K562 (cell line): ENCODE results near the gene CHAD. TPM values are rescaled to one million over a fixed set of nuclear protein-coding genes. Genes with fewer than 3 reads are reported as not detected.
A peak's percentile ranks its signal among the peaks of the same experiment; 100 is the strongest.

Experiments
- ATAC-seq: fragments of 200-7000 bp; cut with Tn5 transposase; 3 replicates; pipeline ENCODE4 v1.9.1; 2020; ENCODE audit warnings: moderate library complexity
- BruUV-seq: library from RNA; stranded (reverse); fragments of 400-500 nt; replicated peaks from 2 replicates; lab custom pipeline; 2021; lab: Mats Ljungman, UMichigan
- CTCF ChIA-PET: fragments of 300-600 bp; formaldehyde crosslinking; extraction: SDS; loops from one replicate; lab custom pipeline; 2021; ENCODE audit warnings: low intra/inter-chr PET ratio; lab: Yijun Ruan, JAX
- POLR2A ChIA-PET: fragments of 300-600, 350-650 bp; sonication (Branson Sonifier 250); formaldehyde crosslinking; extraction: SDS; loops from one replicate; lab custom pipeline; 2021; ENCODE audit warnings: antibody characterized with exemption, inconsistent platforms; lab: Yijun Ruan, JAX
- DNase-seq, 4 experiments: peaks; one replicate each; pipeline versions ENCODE4 v3.0.0 to v3.0.0-alpha.2; 2011 to 2018; ENCODE audit warnings: low spot score in 3 of 4, mixed read lengths in 3 of 4; ENCODE audit errors: extremely low read depth in 1 of 4
- FAIRE-seq: peaks from 2 replicates; lab custom pipeline; 2011; peaks lifted over from hg19 to GRCh38; lab: Jason Lieb, UNC
- H2AFZ ChIP-seq: 2 replicates; pipeline ENCODE4 v1.6.0; 2011; ENCODE audit warnings: low read depth, low read length, control low read depth, inconsistent platforms
- H3K27ac ChIP-seq: fragments of 200-600 bp; 3 replicates; pipeline ENCODE4 v1.8.0; 2011; ENCODE audit warnings: low read depth, mild to moderate bottlenecking, control low read depth, inconsistent platforms, low read length, moderate library complexity, mixed read lengths; ENCODE audit errors: extremely low read depth
- H3K27me3 ChIP-seq, 2 experiments: fragments of 300-600 bp in 1 of 2; 2 replicates in 1 of 2; 3 replicates in 1 of 2; pipeline versions ENCODE4 v1.6.0 to v1.8.0; 2011; ENCODE audit warnings: inconsistent platforms in 2 of 2, low read length in 2 of 2, mild to moderate bottlenecking in 1 of 2, mixed read lengths in 1 of 2, moderate library complexity in 1 of 2; ENCODE audit not compliant: control insufficient read depth in 2 of 2, insufficient read depth in 2 of 2
- H3K36me3 ChIP-seq: fragments of 300-600 bp; 3 replicates; pipeline ENCODE4 v1.8.0; 2011; ENCODE audit warnings: mild to moderate bottlenecking, low read length, inconsistent platforms; ENCODE audit not compliant: control insufficient read depth, insufficient read depth
- H3K4me1 ChIP-seq, 2 experiments: fragments of 200-600 bp in 1 of 2; replicated peaks in 1 of 2; 2 replicates in 1 of 2; 3 replicates in 1 of 2; pipeline versions ENCODE4 v1.5.1 to v1.8.0; 2011; ENCODE audit warnings: inconsistent platforms in 2 of 2, low read length in 2 of 2, mild to moderate bottlenecking in 1 of 2, mixed read lengths in 1 of 2, moderate library complexity in 1 of 2; ENCODE audit not compliant: control insufficient read depth in 2 of 2, insufficient read depth in 2 of 2
- H3K4me2 ChIP-seq: 2 replicates; pipeline ENCODE4 v1.6.1; 2011; ENCODE audit warnings: low read length, control low read depth, inconsistent platforms, mixed read lengths; ENCODE audit not compliant: insufficient read depth
- H3K4me3 ChIP-seq: fragments of 200-600 bp; sonication (generic), shearing (Covaris generic); 2 replicates; pipeline ENCODE4 v1.5.1; 2016; ENCODE audit warnings: control low read depth, inconsistent platforms
- H3K79me2 ChIP-seq: fragments of 200-600 bp; 3 replicates; pipeline ENCODE4 v1.8.0; 2011; ENCODE audit warnings: low read length, inconsistent platforms; ENCODE audit not compliant: control insufficient read depth, insufficient read depth
- H3K9ac ChIP-seq, 2 experiments: 2 replicates each; pipeline versions ENCODE4 v1.6.0 to v1.6.1; 2011; ENCODE audit warnings: low read depth in 2 of 2, low read length in 2 of 2, control low read depth in 1 of 2, inconsistent platforms in 1 of 2, mild to moderate bottlenecking in 1 of 2, mixed read lengths in 1 of 2; ENCODE audit not compliant: insufficient read depth in 1 of 2
- H3K9me1 ChIP-seq: one replicate; pipeline ENCODE4 v1.6.0; 2011; ENCODE audit warnings: inconsistent platforms, mild to moderate bottlenecking, low read length, moderate library complexity; ENCODE audit not compliant: control insufficient read depth, insufficient read depth
- H3K9me3 ChIP-seq: replicated peaks from 2 replicates; pipeline ENCODE4 v1.5.1; 2011; ENCODE audit warnings: low read depth, low read length, inconsistent platforms; ENCODE audit not compliant: control insufficient read depth, insufficient read depth
- H4K20me1 ChIP-seq: replicated peaks from 2 replicates; pipeline ENCODE4 v1.6.1; 2011; ENCODE audit warnings: low read length, inconsistent platforms, mixed read lengths; ENCODE audit not compliant: control insufficient read depth, insufficient read depth
- BHLHE40 ChIP-seq: IDR thresholded peaks from 2 replicates; pipeline ENCODE4 v1.6.1; 2011; ENCODE audit warnings: low read length, improper control_type of control experiment
- CEBPB ChIP-seq: fragments of 450-650 bp; IDR thresholded peaks from 2 replicates; pipeline ENCODE4 v1.6.1; 2016; ENCODE audit warnings: missing genetic modification characterization, missing compliant biosample characterization
- FOS ChIP-seq: IDR thresholded peaks from 3 replicates; pipeline ENCODE4 v1.6.1; 2011; ENCODE audit not compliant: insufficient read length; ENCODE audit errors: extremely low read depth
- LARP7 ChIP-seq: fragments of 450-650 bp; IDR thresholded peaks from 2 replicates; pipeline ENCODE4 v1.6.1; 2016
- NFIC ChIP-seq: fragments of 450-650 bp; IDR thresholded peaks from 2 replicates; pipeline ENCODE4 v1.6.1; 2017; ENCODE audit warnings: mild to moderate bottlenecking, inconsistent platforms
- SIN3A ChIP-seq, 2 experiments: fragments of 150-350 bp in 1 of 2; IDR thresholded peaks; 2 replicates each; pipeline ENCODE4 v1.6.1; 2011 to 2016; ENCODE audit warnings: borderline replicate concordance in 2 of 2, low read depth in 2 of 2, low read length in 2 of 2, mild to moderate bottlenecking in 2 of 2, moderate library complexity in 2 of 2; ENCODE audit not compliant: control insufficient read depth in 1 of 2
- SRSF7 ChIP-seq: fragments of 200-400 bp; formaldehyde crosslinking; optimal IDR thresholded peaks from 2 replicates; pipeline ENCODE3; 2017; ENCODE audit warnings: mild to moderate bottlenecking, low read depth, low read length
- STAT5B ChIP-seq: fragments of 250-450 bp; sonication (Bioruptor Pico); IDR thresholded peaks from 2 replicates; pipeline ENCODE4 v1.8.0; 2021; ENCODE audit warnings: mild to moderate bottlenecking, inconsistent platforms
- YY1 ChIP-seq, 3 experiments: IDR thresholded peaks; 2 replicates each; pipeline ENCODE4 v1.6.1; 2011; ENCODE audit warnings: low read length in 2 of 3, mild to moderate bottlenecking in 2 of 3, moderate library complexity in 2 of 3, borderline replicate concordance in 1 of 3, control low read depth in 1 of 3, low read depth in 1 of 3; ENCODE audit not compliant: insufficient read depth in 3 of 3, insufficient replicate concordance in 2 of 3, control insufficient read depth in 1 of 3, insufficient read length in 1 of 3; ENCODE audit errors: extremely low read depth in 1 of 3
- WGBS: fragments of 100-300 bp; shearing (Covaris generic); methylation state at CpG from one replicate; pipeline ENCODE4 v1.1.6; 2016; ENCODE audit warnings: low coverage, mixed read lengths; ENCODE audit not compliant: insufficient coverage; ENCODE audit errors: missing lambda C conversion rate; 5-methylcytosine and 5-hydroxymethylcytosine counted together
- in situ Hi-C: fragments of 300-500 bp; cut with MboI; formaldehyde crosslinking; loops from 4 replicates; pipeline ENCODE4 v1.15.0; 2018; ENCODE audit warnings: inconsistent platforms, mixed read lengths
- intact Hi-C: fragments of 100-400 bp; cut with micrococcal nuclease; formaldehyde crosslinking; loops from 2 replicates; pipeline ENCODE4 v1.14.2; 2022
- polyA plus RNA-seq, 8 experiments: library from polyadenylated mRNA; depleted of rRNA in 4 of 8; stranded (reverse) in 5 of 8; unstranded in 3 of 8; fragments of >200 nt; fragmentation: Nextera tagmentation in 2 of 8; fragmentation: Illumina TruSeq in 1 of 8; extraction: Ambion mirVana in 2 of 8; extraction: Trizol in 1 of 8; gene quantifications; 2 replicates each; pipeline versions ENCODE4 v1.2.1 to v1.2.3, GENCODE V29; 2011 to 2014; ENCODE audit warnings: inconsistent platforms in 1 of 8, missing spikeins in 1 of 8
- total RNA-seq, 7 experiments: library from RNA; depleted of rRNA in 6 of 7; stranded (reverse); fragments of >200 nt in 6 of 7; fragmentation: Illumina TruSeq in 2 of 7; extraction: Trizol in 2 of 7; gene quantifications; 2 replicates each; pipeline versions ENCODE4 v1.2.1 to v1.2.3, GENCODE V29; 2011 to 2021; ENCODE audit warnings: low replicate concordance in 1 of 7
- TF ChIP-seq, protein P1 (sequence below), 2 experiments: fragments of 200-800 bp in 1 of 2; sonication (Bioruptor generic) in 1 of 2; sonication (generic) in 1 of 2; formaldehyde crosslinking in 1 of 2; IDR thresholded peaks in 1 of 2; conservative IDR thresholded peaks in 1 of 2; 2 replicates each; pipeline versions ENCODE4 v1.5.0 to v1.6.1; 2016 to 2020; ENCODE audit warnings: missing compliant biosample characterization in 1 of 2, missing genetic modification characterization in 1 of 2, missing genetic modification reagents in 1 of 2
- TF ChIP-seq, protein P2 (sequence below): sonication (generic); formaldehyde crosslinking; IDR thresholded peaks from 2 replicates; pipeline ENCODE4 v1.5.0; 2020; ENCODE audit warnings: missing genetic modification reagents
- TF ChIP-seq, protein P3 (sequence below): fragments of 450-650 bp; IDR thresholded peaks from 2 replicates; pipeline ENCODE4 v1.6.1; 2016

The CHAD gene
- total and polyA plus RNA-seq, 9 of the 15 experiments (the other 6 are each of a cell fraction or from before 2014, with no cell fraction given), result not detected

DNA sequence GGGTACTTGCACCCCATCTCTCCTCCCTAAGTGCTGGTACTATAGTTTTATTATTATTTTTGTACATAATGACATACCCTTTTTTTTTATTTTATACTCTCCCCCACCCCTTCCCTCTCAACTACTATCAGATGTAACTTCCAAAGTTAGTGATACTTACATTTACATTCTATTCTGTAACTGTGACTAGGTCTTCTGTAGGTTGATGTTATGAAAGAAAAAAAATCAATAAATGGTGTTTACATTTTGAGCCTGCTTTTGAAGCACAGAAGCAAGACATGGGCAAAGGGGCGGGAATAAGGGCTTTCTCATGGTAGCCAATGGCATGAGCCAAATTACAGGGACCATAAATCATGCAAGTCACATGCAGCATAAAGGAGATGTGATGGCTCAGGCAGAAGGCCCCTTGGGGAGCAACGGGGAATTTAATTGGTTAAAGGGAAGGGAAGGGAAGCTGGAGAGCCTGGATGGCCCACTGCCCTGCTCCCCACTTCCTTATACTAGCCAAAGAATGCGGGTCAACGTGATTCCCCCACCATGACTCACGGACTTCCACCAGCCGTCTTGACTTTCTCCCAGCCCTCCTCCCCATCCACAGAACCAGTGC, 45.0 kb downstream of the CHAD start:
- Histone ChIP-seq H3K79me2 (no peaks in the 10 kb centered on the region), H4K20me1 (no peaks in the 10 kb centered on the region), H3K9me3 (no peaks in the 10 kb centered on the region), H3K9me1 (no peaks in the 10 kb centered on the region), H3K27ac (no peak overlapping the region), H2AFZ (peak overlapping the region; percentile 49; the same call in 1 of the 2 replicates), H3K27me3 (no peaks in the 10 kb centered on the region), H3K9ac (no peak overlapping the region), H3K36me3 (no peaks in the 10 kb centered on the region), H3K4me2 (no peak overlapping the region), H3K4me1 (peaks cover 34 to 36% of the 10 kb centered on the region in 2 experiments), H3K4me3 (no peak overlapping the region)
- in situ Hi-C loops (no loop called here), intact Hi-C loops (no loop called here)
- ChIA-PET POLR2A (interaction anchor here (1.2 to 1.7 kb wide), 2 partner anchors 28 to 49 kb away, joined by 3 to 5 read pairs; no protein-coding TSS in a partner anchor), CTCF (no interaction called here)
- FAIRE-seq, result no peak
- peak; percentile 17; the same call in 2 of the 3 replicates for ATAC-seq
- no TSS peak for BruUV-seq
- DNase-seq, result peak; percentile 37 to 73 (median 52)
- 19% methylated on average over 6 of the region's 6 CpGs for WGBS
- TF ChIP-seq FOS (no peak), NFIC (no peak), LARP7 (no peak), STAT5B (CRISPR knock-in tag) (no peak), BHLHE40 (peak; percentile 57; the same call in 1 of the 2 replicates), YY1 (IDR thresholded peaks at IDR 0.05; ENCODE audit: borderline replicate concordance in 1 of 3, control insufficient read depth in 1 of 3, extremely low read depth in 1 of 3, insufficient read depth in 3 of 3, insufficient read length in 1 of 3, insufficient replicate concordance in 2 of 3, low read depth in 1 of 3, low read length in 2 of 3) (no peak), SIN3A (IDR thresholded peaks at IDR 0.05; ENCODE audit: borderline replicate concordance in 2 of 2, control insufficient read depth in 1 of 2, low read depth in 2 of 2, low read length in 2 of 2) (no peak), SRSF7 (no peak), CEBPB (no peak)
- TF ChIP-seq, protein P1, sequence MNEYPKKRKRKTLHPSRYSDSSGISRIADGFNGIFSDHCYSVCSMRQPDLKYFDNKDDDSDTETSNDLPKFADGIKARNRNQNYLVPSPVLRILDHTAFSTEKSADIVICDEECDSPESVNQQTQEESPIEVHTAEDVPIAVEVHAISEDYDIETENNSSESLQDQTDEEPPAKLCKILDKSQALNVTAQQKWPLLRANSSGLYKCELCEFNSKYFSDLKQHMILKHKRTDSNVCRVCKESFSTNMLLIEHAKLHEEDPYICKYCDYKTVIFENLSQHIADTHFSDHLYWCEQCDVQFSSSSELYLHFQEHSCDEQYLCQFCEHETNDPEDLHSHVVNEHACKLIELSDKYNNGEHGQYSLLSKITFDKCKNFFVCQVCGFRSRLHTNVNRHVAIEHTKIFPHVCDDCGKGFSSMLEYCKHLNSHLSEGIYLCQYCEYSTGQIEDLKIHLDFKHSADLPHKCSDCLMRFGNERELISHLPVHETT (CRISPR knock-in tag; conservative IDR thresholded peaks at IDR 0.05 in 1 of 2, IDR thresholded peaks at IDR 0.05 in 1 of 2), result no peak
- TF ChIP-seq, protein P2, sequence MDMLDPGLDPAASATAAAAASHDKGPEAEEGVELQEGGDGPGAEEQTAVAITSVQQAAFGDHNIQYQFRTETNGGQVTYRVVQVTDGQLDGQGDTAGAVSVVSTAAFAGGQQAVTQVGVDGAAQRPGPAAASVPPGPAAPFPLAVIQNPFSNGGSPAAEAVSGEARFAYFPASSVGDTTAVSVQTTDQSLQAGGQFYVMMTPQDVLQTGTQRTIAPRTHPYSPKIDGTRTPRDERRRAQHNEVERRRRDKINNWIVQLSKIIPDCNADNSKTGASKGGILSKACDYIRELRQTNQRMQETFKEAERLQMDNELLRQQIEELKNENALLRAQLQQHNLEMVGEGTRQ, result peak; percentile 57
- TF ChIP-seq, protein P3, sequence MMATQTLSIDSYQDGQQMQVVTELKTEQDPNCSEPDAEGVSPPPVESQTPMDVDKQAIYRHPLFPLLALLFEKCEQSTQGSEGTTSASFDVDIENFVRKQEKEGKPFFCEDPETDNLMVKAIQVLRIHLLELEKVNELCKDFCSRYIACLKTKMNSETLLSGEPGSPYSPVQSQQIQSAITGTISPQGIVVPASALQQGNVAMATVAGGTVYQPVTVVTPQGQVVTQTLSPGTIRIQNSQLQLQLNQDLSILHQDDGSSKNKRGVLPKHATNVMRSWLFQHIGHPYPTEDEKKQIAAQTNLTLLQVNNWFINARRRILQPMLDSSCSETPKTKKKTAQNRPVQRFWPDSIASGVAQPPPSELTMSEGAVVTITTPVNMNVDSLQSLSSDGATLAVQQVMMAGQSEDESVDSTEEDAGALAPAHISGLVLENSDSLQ, result peak; percentile 98
